ENCODE data around the gene HCLS1.

DNA sequence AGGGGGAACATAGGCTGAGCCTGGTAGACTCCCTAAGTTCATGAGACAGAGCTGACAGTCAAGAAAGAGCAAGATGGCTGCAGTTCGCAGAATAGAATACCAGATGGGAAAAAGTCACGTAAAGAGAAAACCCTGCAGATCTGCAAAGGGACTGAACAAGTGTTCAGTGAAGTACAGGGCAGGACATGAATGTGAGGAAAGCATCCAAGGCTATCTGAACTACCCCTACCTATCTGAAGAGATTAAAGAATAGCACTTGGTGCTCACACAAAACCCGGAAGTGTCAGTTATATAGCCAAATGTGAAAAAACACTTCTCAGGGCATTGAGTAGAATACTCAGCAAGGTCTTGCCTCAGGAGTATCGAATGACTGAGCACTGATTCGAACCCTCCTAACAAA lies 44.8 kb upstream of the HCLS1 start:
- TF ChIP-seq POLR2A (IDR thresholded peaks at IDR 0.05) (no peak), POLR2AphosphoS5 (IDR thresholded peaks at IDR 0.05) (no peak)
- TF ChIP-seq, protein P1, sequence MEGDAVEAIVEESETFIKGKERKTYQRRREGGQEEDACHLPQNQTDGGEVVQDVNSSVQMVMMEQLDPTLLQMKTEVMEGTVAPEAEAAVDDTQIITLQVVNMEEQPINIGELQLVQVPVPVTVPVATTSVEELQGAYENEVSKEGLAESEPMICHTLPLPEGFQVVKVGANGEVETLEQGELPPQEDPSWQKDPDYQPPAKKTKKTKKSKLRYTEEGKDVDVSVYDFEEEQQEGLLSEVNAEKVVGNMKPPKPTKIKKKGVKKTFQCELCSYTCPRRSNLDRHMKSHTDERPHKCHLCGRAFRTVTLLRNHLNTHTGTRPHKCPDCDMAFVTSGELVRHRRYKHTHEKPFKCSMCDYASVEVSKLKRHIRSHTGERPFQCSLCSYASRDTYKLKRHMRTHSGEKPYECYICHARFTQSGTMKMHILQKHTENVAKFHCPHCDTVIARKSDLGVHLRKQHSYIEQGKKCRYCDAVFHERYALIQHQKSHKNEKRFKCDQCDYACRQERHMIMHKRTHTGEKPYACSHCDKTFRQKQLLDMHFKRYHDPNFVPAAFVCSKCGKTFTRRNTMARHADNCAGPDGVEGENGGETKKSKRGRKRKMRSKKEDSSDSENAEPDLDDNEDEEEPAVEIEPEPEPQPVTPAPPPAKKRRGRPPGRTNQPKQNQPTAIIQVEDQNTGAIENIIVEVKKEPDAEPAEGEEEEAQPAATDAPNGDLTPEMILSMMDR (IDR thresholded peaks at IDR 0.05), result no peak

Data from gastroesophageal sphincter (tissue), 3 donors.